Tibial nerve (tissue), 4 donors: ENCODE results near the gene KRAS. TPM values are rescaled to one million over a fixed set of nuclear protein-coding genes. Genes with fewer than 3 reads are reported as not detected.

ENCODE experiments used
- DNase-seq, 2 donors: peaks; one replicate each; pipeline ENCODE4 v3.0.0-alpha.2; 2019; ENCODE audit warnings: low spot score in 2 of 2
- H3K27ac ChIP-seq, 4 donors: fragments of 200-600 bp; sonication (generic) in 3 of 4; one replicate each; pipeline ENCODE4 v1.5.1; 2017 to 2019; ENCODE audit warnings: mild to moderate bottlenecking in 1 of 4
- H3K27me3 ChIP-seq, 2 donors: fragments of 200-600 bp; sonication (generic) in 1 of 2; one replicate each; pipeline versions ENCODE4 v1.5.1 to v1.6.0; 2017 to 2019
- H3K36me3 ChIP-seq, 3 donors: fragments of 200-600 bp; sonication (generic); one replicate each; pipeline ENCODE4 v1.5.1; 2018 to 2019
- H3K4me1 ChIP-seq, 4 donors: fragments of 200-600 bp; sonication (generic) in 3 of 4; one replicate each; pipeline ENCODE4 v1.5.1; 2017 to 2019
- H3K4me3 ChIP-seq, 4 donors: fragments of 200-600 bp; sonication (generic) in 3 of 4; one replicate each; pipeline ENCODE4 v1.5.1; 2017 to 2019; ENCODE audit warnings: mild to moderate bottlenecking in 1 of 4, moderate library complexity in 1 of 4
- H3K9me3 ChIP-seq, 4 donors: fragments of 200-600 bp; sonication (generic) in 3 of 4; one replicate each; pipeline ENCODE4 v1.5.1; 2017 to 2019
- EP300 ChIP-seq, 2 donors: sonication (generic); formaldehyde crosslinking; IDR thresholded peaks; one replicate each; pipeline ENCODE4 v1.6.1; 2017; ENCODE audit warnings: antibody characterized with exemption in 2 of 2, mild to moderate bottlenecking in 1 of 2
- POLR2A ChIP-seq, 2 donors: fragments of 450-650 bp; IDR thresholded peaks; one replicate each; pipeline ENCODE4 v1.6.1; 2017; ENCODE audit warnings: antibody characterized with exemption in 2 of 2, mild to moderate bottlenecking in 2 of 2, moderate library complexity in 2 of 2
- WGBS, 2 donors: methylation state at CpG; one replicate each; pipeline ENCODE4 v1.1.5; 2018; 5-methylcytosine and 5-hydroxymethylcytosine counted together
- total RNA-seq, 4 donors: library from RNA; depleted of rRNA; stranded (reverse); fragments of >200 nt; gene quantifications; one replicate each; pipeline ENCODE4 v1.1.0, GENCODE V29; 2016
- TF ChIP-seq, protein P1 (sequence below), 5 experiments: fragments of 200-600 bp in 3 of 5; fragments of 450-650 bp in 2 of 5; sonication (generic) in 3 of 5; IDR thresholded peaks; one replicate each; pipeline ENCODE4 v1.5.1; 2016 to 2019; ENCODE audit warnings: antibody characterized with exemption in 5 of 5, mild to moderate bottlenecking in 3 of 5, moderate library complexity in 2 of 5

Gene KRAS
- total RNA-seq, 4 donors from 2014 or later: 19.2 to 36.3 (median 28.0) TPM

DNA sequence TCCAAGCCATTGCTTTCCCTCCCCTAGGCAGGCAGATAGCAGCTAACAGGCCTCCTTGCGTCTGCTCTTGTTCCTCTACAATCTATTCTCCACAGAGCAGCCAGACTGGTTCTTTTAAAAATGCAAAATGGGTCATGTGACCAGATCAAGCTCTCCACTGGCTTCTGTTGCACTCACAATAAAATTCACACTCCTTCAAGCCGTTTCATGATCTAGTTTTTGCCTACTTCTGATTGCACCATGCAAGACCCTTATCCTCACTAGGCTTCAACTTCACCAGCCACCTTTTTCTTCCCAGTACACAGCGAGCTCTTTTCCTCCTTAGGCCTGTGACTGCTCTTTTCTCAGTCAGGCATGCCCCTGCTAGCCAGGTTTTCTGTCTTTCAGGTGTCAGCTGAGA is 6.1 kb upstream of the KRAS start:
- TF ChIP-seq, protein P1, sequence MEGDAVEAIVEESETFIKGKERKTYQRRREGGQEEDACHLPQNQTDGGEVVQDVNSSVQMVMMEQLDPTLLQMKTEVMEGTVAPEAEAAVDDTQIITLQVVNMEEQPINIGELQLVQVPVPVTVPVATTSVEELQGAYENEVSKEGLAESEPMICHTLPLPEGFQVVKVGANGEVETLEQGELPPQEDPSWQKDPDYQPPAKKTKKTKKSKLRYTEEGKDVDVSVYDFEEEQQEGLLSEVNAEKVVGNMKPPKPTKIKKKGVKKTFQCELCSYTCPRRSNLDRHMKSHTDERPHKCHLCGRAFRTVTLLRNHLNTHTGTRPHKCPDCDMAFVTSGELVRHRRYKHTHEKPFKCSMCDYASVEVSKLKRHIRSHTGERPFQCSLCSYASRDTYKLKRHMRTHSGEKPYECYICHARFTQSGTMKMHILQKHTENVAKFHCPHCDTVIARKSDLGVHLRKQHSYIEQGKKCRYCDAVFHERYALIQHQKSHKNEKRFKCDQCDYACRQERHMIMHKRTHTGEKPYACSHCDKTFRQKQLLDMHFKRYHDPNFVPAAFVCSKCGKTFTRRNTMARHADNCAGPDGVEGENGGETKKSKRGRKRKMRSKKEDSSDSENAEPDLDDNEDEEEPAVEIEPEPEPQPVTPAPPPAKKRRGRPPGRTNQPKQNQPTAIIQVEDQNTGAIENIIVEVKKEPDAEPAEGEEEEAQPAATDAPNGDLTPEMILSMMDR (IDR thresholded peaks at IDR 0.05): no peak
- no peak for TF ChIP-seq POLR2A (IDR thresholded peaks at IDR 0.05)
- no peak for TF ChIP-seq EP300 (IDR thresholded peaks at IDR 0.05)
- no peak overlapping the region for H3K4me3 ChIP-seq
- DNase-seq: no peak
- H3K36me3 ChIP-seq: no peaks in the 10 kb centered on the region
- no peaks in the 10 kb centered on the region for H3K9me3 ChIP-seq
- no peaks in the 10 kb centered on the region for H3K27me3 ChIP-seq
- H3K27ac ChIP-seq: no peak overlapping the region
- 65 to 69% methylated on average over 3 of the region's 3 CpGs for WGBS, 2 donors
- H3K4me1 ChIP-seq: peaks cover 0 to 3% (median under 1%) of the 10 kb centered on the region in 4 donors

DNA sequence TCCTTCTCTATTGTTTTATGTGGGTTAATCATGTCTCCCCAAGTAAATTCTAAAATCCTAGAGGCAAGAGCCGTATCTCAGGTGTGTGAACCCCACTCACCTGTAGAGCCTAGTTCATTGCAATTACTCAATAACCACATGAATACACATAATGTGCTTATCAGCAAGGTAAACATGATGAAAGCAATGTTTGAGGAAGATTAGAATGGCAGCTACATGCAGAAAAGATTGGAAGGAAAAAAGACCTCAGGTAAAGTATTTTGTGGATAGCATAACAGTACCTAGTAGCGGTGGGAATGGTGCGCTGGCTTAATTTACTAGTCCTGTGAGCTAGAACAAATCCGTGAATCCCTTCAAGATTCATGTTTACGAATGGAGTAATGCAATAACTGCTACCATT is 5.3 kb upstream of the KRAS start:
- no peak for TF ChIP-seq POLR2A (IDR thresholded peaks at IDR 0.05)
- no peak for TF ChIP-seq EP300 (IDR thresholded peaks at IDR 0.05)
- TF ChIP-seq, protein P1 (IDR thresholded peaks at IDR 0.05): no peak
- H3K9me3 ChIP-seq: no peaks in the 10 kb centered on the region
- peaks cover 0 to 6% (median 3%) of the 10 kb centered on the region in 4 donors for H3K4me1 ChIP-seq
- H3K27ac ChIP-seq: no peak overlapping the region
- H3K27me3 ChIP-seq: no peaks in the 10 kb centered on the region
- WGBS, 2 donors: 93 to 96% methylated on average over 5 of the region's 5 CpGs
- no peak for DNase-seq
- no peak overlapping the region for H3K4me3 ChIP-seq
- no peaks in the 10 kb centered on the region for H3K36me3 ChIP-seq

DNA sequence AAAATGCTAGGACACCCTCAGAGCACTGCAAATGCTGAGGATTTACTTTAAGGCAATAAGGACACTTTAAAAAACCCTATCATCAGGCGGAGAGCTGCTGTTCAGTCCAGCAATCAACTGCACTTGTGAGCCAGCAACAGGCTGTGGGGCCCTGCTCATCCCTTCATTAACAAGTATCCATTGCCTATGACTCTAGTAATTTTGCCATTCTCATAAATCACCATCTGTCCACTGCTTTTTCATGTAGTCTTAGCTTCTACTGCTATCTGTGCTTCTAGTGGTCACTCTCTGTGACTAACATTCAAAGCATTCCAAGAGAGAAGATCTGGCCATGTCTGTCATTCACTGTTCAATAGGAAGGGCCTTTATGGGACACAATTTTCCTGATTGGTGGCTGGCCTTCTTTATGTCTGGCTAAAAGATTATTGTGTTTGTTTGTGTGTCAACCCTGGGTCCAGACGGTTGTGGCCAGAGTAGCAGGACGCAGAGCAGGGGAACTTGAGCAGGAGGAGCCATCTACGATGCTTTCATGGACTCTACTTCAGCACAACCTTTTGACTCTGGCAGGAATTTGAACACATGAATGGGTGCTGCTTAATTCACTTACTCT is 3.6 kb upstream of the KRAS start:
- Histone ChIP-seq H3K4me1 (peaks cover 0 to 12% (median 3%) of the 10 kb centered on the region in 4 donors), H3K27me3 (no peaks in the 10 kb centered on the region), H3K9me3 (no peaks in the 10 kb centered on the region), H3K27ac (no peak overlapping the region), H3K36me3 (no peaks in the 10 kb centered on the region), H3K4me3 (no peak overlapping the region)
- no peak for DNase-seq
- TF ChIP-seq, protein P1 (IDR thresholded peaks at IDR 0.05): no peak
- no peak for TF ChIP-seq POLR2A (IDR thresholded peaks at IDR 0.05)
- TF ChIP-seq EP300 (IDR thresholded peaks at IDR 0.05): no peak
- 53 to 79% methylated on average over 4 of the region's 4 CpGs for WGBS, 2 donors

DNA sequence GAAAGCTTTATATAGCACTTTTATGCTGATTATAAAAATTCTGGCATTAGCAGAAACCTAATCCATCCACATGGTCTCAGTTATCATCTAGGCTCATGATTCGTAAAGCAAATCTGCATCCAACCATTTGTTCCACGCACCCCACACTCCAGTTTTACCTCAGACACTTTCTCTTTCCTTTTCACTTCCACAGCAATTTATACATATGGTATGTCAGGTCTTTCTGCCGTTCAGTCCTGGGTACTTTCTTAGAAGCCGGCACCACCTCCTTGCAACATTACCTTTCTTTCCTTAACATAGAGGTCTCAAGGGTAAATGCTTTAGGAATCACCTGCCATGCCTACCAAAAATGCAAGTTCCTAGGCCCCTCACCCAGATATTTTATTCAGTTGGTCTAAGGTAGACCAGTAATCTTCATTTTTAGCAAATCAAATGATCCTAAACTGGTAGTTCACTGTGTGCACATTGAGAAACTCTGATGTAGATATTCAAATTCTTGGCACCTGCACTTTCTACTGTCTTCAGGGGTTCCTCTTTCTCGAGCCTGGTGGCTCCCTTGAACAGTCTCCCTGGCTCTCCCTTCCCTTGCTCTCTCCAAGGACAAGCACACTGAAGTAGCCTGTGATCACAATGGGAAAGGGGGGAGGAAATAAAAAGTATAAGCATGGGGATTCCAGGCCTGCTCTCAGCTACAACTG is 2.8 kb upstream of the KRAS start:
- no peaks in the 10 kb centered on the region for H3K9me3 ChIP-seq
- no peak overlapping the region for H3K4me3 ChIP-seq
- H3K27ac ChIP-seq: no peak overlapping the region
- no peak for TF ChIP-seq EP300 (IDR thresholded peaks at IDR 0.05)
- no peak for TF ChIP-seq POLR2A (IDR thresholded peaks at IDR 0.05)
- TF ChIP-seq, protein P1 (IDR thresholded peaks at IDR 0.05): no peak
- no peaks in the 10 kb centered on the region for H3K36me3 ChIP-seq
- 78 to 82% methylated on average over 5 of the region's 5 CpGs for WGBS, 2 donors
- DNase-seq: no peak
- peaks cover 0 to 21% (median 9%) of the 10 kb centered on the region in 4 donors for H3K4me1 ChIP-seq
- H3K27me3 ChIP-seq: no peaks in the 10 kb centered on the region

DNA sequence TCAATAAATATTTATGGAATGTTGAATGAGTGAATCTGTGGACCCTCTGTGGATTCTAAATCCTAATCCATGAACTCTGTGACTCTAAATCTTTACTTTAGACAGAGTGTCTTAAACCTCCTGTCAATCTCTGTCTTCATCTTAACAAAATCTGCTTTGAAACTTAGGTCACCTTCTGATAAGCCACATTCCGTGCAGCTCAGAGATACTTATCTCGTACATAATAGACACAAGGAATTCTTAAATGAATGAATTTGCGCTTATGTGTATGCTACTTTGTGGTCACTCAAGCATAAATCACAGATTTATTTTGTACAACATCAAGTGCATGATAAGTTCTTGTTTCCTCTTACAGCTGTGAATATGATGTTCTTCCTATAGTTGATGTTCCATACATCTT is 2.2 kb upstream of the KRAS start:
- H3K4me3 ChIP-seq: no peak overlapping the region
- WGBS, 2 donors: 79 to 83% methylated on average over 3 of the region's 3 CpGs

More for the DNA sequence above, 2.2 kb upstream of the KRAS start:
- Histone ChIP-seq H3K27ac (no peak overlapping the region), H3K36me3 (no peaks in the 10 kb centered on the region), H3K9me3 (no peaks in the 10 kb centered on the region), H3K27me3 (no peaks in the 10 kb centered on the region), H3K4me1 (peaks cover 0 to 25% (median 10%) of the 10 kb centered on the region in 4 donors)
- DNase-seq: no peak
- no peak for TF ChIP-seq EP300 (IDR thresholded peaks at IDR 0.05)
- no peak for TF ChIP-seq POLR2A (IDR thresholded peaks at IDR 0.05)
- TF ChIP-seq, protein P1 (IDR thresholded peaks at IDR 0.05): no peak
